ENCODE data around the gene DMD. TPM values are rescaled to one million over a fixed set of nuclear protein-coding genes. Genes with fewer than 3 reads are reported as not detected.

Gene DMD
- total RNA-seq, 2 experiments from 2014 or later = 0.14 to 0.37 TPM

DNA sequence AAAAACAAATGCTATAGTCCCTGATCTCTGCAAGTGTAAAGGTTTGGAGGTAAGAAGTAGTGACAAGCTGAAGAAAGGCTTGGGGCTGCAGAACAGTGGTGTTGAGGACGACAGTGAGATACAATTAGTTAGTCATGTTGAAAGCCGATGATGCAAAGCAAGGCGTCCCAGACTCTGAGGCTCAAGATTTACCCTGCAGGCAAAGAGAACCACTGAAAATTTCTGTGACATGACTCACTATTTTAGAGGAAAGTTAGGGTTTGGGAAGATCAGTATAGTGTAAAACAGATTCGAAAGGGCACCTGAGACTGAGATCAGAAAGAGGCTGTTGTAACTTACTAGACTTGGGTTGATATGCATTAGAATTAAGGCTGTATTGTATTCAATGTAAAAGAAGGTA lies 1858.3 kb downstream of the DMD start:
- DNase-seq = no peak
- Mint-ChIP-seq H3K27ac (no peak overlapping the region), H3K4me3 (no peak overlapping the region), H3K36me3 (ENCODE audit: low read depth) (no peaks in the 10 kb centered on the region), H3K4me1 (ENCODE audit: low read depth) (no peaks in the 10 kb centered on the region), H3K27me3 (ENCODE audit: low read depth) (peaks cover 2% of the 10 kb centered on the region), H3K9me3 (no peaks in the 10 kb centered on the region)
- intact Hi-C loops (cut with micrococcal nuclease) = no loop called here
- CTCF ChIA-PET = no interaction called here

DNA sequence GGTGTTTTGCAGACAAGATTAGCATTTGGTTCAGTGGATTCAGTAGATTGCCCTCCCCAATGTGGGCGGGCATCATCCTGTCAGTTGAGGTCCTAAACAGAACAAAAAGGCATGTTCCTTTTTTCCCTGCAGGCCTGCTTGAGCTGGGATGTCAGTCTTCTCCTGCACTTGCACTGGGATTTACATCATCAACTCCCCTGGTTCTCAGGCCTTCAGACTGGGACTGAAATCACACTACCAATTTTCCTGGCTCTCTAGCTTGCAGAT lies 1860.6 kb downstream of the DMD start:
- CTCF ChIA-PET = no interaction called here
- H3K27me3 Mint-ChIP-seq (ENCODE audit: low read depth) = no peaks in the 10 kb centered on the region

DNA sequence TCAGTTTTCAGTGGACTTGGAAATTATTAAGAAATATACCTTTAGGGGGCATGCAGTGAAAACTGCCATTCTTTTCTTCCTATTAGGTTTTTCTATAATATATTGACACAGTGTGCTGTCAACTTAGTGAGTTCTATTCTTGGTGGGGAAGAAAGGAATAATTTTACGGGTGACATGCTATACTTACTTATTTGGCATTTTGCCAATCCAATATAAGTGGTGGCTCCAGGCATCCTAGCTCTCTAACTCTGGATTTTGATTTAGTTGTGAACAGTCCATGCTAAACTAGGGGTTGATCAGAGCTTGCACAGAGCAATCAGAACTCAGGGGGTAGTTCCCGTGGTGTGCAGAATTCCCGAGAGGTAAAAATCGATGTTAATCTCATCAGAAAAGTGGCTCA lies 1861.8 kb downstream of the DMD start:
- CTCF ChIA-PET = no interaction called here
- DNase-seq = no peak
- intact Hi-C loops (cut with micrococcal nuclease) = no loop called here
- Mint-ChIP-seq H3K36me3 (ENCODE audit: low read depth) (no peaks in the 10 kb centered on the region), H3K9me3 (no peaks in the 10 kb centered on the region), H3K4me3 (no peak overlapping the region), H3K4me1 (ENCODE audit: low read depth) (no peaks in the 10 kb centered on the region), H3K27me3 (ENCODE audit: low read depth) (no peaks in the 10 kb centered on the region), H3K27ac (no peak overlapping the region)

More for the DNA sequence above, 1860.6 kb downstream of the DMD start:
- intact Hi-C loops (cut with micrococcal nuclease) = no loop called here
- H3K27ac Mint-ChIP-seq = no peak overlapping the region
- H3K36me3 Mint-ChIP-seq (ENCODE audit: low read depth) = no peaks in the 10 kb centered on the region
- no peaks in the 10 kb centered on the region for H3K4me1 Mint-ChIP-seq (ENCODE audit: low read depth)
- H3K9me3 Mint-ChIP-seq = no peaks in the 10 kb centered on the region
- DNase-seq = no peak
- H3K4me3 Mint-ChIP-seq = no peak overlapping the region

GRCh38 chrX:31340587-31340986 lies 1870.8 kb downstream of the DMD start:
- no peak overlapping the region for H3K4me3 Mint-ChIP-seq
- intact Hi-C loops (cut with micrococcal nuclease) = no loop called here
- no peaks in the 10 kb centered on the region for H3K4me1 Mint-ChIP-seq (ENCODE audit: low read depth)
- CTCF ChIA-PET = no interaction called here
- DNase-seq = no peak
- H3K36me3 Mint-ChIP-seq (ENCODE audit: low read depth) = no peaks in the 10 kb centered on the region
- no peaks in the 10 kb centered on the region for H3K9me3 Mint-ChIP-seq
- no peak overlapping the region for H3K27ac Mint-ChIP-seq
- no peaks in the 10 kb centered on the region for H3K27me3 Mint-ChIP-seq (ENCODE audit: low read depth)

- no peaks in the 10 kb centered on the region for H3K9me3 Mint-ChIP-seq
- DNase-seq = no peak
- intact Hi-C loops (cut with micrococcal nuclease) = no loop called here
- H3K36me3 Mint-ChIP-seq (ENCODE audit: low read depth) = no peaks in the 10 kb centered on the region
- no peak overlapping the region for H3K4me3 Mint-ChIP-seq
- no peaks in the 10 kb centered on the region for H3K4me1 Mint-ChIP-seq (ENCODE audit: low read depth)
- H3K27me3 Mint-ChIP-seq (ENCODE audit: low read depth) = no peaks in the 10 kb centered on the region
- H3K27ac Mint-ChIP-seq = no peak overlapping the region
- CTCF ChIA-PET = interaction anchor here (0.6 kb wide), 1 partner anchor 83 kb away, joined by 3 read pairs; no protein-coding TSS in a partner anchor
Observed at GRCh38 chrX:31338991-31339350, 1872.4 kb downstream of the DMD start.

- H3K27ac Mint-ChIP-seq = no peak overlapping the region
- H3K4me3 Mint-ChIP-seq = no peak overlapping the region
- no peaks in the 10 kb centered on the region for H3K9me3 Mint-ChIP-seq
- H3K27me3 Mint-ChIP-seq (ENCODE audit: low read depth) = no peaks in the 10 kb centered on the region
- DNase-seq = no peak
- CTCF ChIA-PET = no interaction called here
- no peaks in the 10 kb centered on the region for H3K4me1 Mint-ChIP-seq (ENCODE audit: low read depth)
- no peaks in the 10 kb centered on the region for H3K36me3 Mint-ChIP-seq (ENCODE audit: low read depth)
- intact Hi-C loops (cut with micrococcal nuclease) = no loop called here
Observed at GRCh38 chrX:31337332-31337731, 1874.0 kb downstream of the DMD start.

DNA sequence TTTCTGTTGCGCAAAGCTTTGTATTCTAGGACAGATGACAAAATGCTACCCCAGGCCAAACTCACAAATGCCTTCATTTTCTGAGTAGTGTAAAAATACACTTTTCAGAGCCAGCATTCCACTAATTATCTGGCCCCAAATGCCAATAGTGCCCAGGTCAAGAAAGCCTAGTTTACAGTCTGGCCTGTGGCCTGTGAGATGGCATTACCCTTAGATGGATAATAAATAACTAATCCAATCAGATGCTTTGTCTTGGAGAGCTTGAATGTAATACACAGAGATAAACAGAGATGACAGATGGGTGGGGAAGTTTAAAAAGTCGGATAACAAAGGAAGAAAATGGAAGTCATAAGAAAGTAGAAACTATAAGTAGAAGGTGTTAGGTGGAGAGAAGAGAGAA lies 1874.9 kb downstream of the DMD start:
- H3K9me3 Mint-ChIP-seq = no peaks in the 10 kb centered on the region
- CTCF ChIA-PET = no interaction called here
- no peaks in the 10 kb centered on the region for H3K27me3 Mint-ChIP-seq (ENCODE audit: low read depth)

GRCh38 chrX:31334997-31335396 lies 1876.4 kb downstream of the DMD start:
- Mint-ChIP-seq H3K27me3 (ENCODE audit: low read depth) (no peaks in the 10 kb centered on the region), H3K27ac (no peak overlapping the region), H3K36me3 (ENCODE audit: low read depth) (no peaks in the 10 kb centered on the region), H3K4me1 (ENCODE audit: low read depth) (no peaks in the 10 kb centered on the region), H3K4me3 (no peak overlapping the region), H3K9me3 (no peaks in the 10 kb centered on the region)
- CTCF ChIA-PET = no interaction called here
- intact Hi-C loops (cut with micrococcal nuclease) = no loop called here
- no peak for DNase-seq

More for the DNA sequence above, 1874.9 kb downstream of the DMD start:
- DNase-seq = no peak
- intact Hi-C loops (cut with micrococcal nuclease) = no loop called here
- no peak overlapping the region for H3K27ac Mint-ChIP-seq
- no peaks in the 10 kb centered on the region for H3K36me3 Mint-ChIP-seq (ENCODE audit: low read depth)
- H3K4me3 Mint-ChIP-seq = no peak overlapping the region
- H3K4me1 Mint-ChIP-seq (ENCODE audit: low read depth) = no peaks in the 10 kb centered on the region

DNA sequence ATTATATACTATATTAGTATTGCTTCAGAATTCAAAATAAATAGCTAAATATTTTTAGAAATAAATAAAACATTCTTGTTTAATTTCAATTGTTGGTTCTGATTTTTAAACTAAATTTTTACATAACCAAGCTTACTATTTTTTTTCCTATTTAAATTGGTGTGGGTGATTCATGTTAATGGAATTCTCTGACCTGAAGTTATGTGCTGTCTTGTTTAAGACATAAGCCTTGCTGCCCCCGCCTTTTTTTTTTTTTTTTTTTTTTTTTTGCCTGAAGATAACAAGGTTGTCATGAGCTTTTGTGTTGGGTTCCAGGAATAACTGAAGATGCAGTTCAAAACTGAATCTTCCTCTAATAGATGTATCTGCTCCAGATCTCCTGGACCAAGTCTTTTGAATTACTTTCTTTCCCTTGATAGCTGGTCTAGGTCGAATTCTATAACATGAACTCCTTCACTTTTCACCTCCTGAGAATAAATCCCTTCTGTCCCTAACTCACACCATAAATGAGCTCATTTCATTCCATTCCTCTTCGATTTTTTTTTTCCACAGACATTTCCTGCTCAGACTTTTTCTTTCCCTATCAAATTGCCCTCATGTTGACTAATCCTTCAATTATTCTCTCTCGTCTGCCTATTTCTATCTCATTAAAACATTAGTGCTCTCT lies 1878.1 kb downstream of the DMD start:
- no peak overlapping the region for H3K4me3 Mint-ChIP-seq

DNA sequence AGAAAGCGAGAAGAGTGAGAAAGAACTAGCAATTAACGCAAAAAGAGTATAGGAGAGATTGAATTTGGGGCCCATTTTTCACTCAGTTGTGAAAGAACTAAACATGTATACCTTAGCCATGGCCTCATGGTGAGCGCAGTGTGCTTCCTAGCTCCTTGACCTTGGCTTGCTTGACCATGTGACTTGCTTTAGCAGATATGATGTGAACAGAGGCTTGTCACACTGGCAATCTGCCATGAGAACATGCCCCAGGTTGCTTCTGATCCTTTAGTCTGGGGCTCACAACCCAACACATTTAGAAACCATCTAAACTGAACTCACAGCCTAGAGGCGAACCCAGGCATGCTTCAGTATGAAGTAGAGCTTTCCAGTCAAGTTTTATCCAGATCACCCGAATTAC lies 1879.4 kb downstream of the DMD start:
- CTCF ChIA-PET = no interaction called here
- intact Hi-C loops (cut with micrococcal nuclease) = no loop called here

More for the DNA sequence above, 1878.1 kb downstream of the DMD start:
- H3K27me3 Mint-ChIP-seq (ENCODE audit: low read depth) = no peaks in the 10 kb centered on the region
- no peaks in the 10 kb centered on the region for H3K4me1 Mint-ChIP-seq (ENCODE audit: low read depth)
- H3K27ac Mint-ChIP-seq = no peak overlapping the region
- no peak for DNase-seq
- no peaks in the 10 kb centered on the region for H3K9me3 Mint-ChIP-seq
- intact Hi-C loops (cut with micrococcal nuclease) = no loop called here
- H3K36me3 Mint-ChIP-seq (ENCODE audit: low read depth) = no peaks in the 10 kb centered on the region
- CTCF ChIA-PET = interaction anchor here (0.6 to 0.8 kb wide), 2 partner anchors 10 to 543 kb away, joined by 3 to 4 read pairs; no protein-coding TSS in a partner anchor

GRCh38 chrX:31331015-31331414 lies 1880.3 kb downstream of the DMD start:
- intact Hi-C loops (cut with micrococcal nuclease) = no loop called here
- CTCF ChIA-PET = interaction anchor here (0.6 kb wide), 1 partner anchor 28 kb away, joined by 3 read pairs; no protein-coding TSS in a partner anchor

More for the DNA sequence above, 1879.4 kb downstream of the DMD start:
- DNase-seq = no peak
- no peaks in the 10 kb centered on the region for H3K27me3 Mint-ChIP-seq (ENCODE audit: low read depth)
- no peak overlapping the region for H3K4me3 Mint-ChIP-seq
- H3K36me3 Mint-ChIP-seq (ENCODE audit: low read depth) = no peaks in the 10 kb centered on the region
- no peaks in the 10 kb centered on the region for H3K4me1 Mint-ChIP-seq (ENCODE audit: low read depth)
- H3K27ac Mint-ChIP-seq = no peak overlapping the region
- H3K9me3 Mint-ChIP-seq = no peaks in the 10 kb centered on the region

DNA sequence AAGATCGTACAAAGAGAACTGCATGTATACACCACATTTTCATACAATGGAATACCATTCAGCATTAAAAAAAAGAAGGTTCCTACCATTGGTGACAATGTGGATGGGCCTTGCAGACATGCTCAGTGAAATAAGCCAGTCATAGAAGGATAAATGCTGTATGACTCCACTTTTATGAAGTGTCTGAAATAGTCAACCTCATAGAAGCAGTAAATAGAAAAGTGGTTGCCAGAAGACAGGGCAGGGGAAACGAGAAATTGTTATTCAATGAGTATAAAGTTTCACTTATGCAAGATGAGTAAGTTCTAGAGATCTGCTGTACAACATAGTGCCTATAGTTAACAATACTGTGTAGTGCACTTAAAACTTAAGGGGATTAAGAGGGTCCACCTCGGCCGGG lies 1882.1 kb downstream of the DMD start:
- DNase-seq = no peak
- Mint-ChIP-seq H3K9me3 (no peaks in the 10 kb centered on the region), H3K27ac (no peak overlapping the region), H3K36me3 (ENCODE audit: low read depth) (no peaks in the 10 kb centered on the region), H3K4me3 (no peak overlapping the region), H3K4me1 (ENCODE audit: low read depth) (no peaks in the 10 kb centered on the region), H3K27me3 (ENCODE audit: low read depth) (no peaks in the 10 kb centered on the region)
- intact Hi-C loops (cut with micrococcal nuclease) = no loop called here
- CTCF ChIA-PET = no interaction called here

More at GRCh38 chrX:31331015-31331414, 1880.3 kb downstream of the DMD start:
- no peak overlapping the region for H3K4me3 Mint-ChIP-seq
- H3K27me3 Mint-ChIP-seq (ENCODE audit: low read depth) = no peaks in the 10 kb centered on the region
- no peaks in the 10 kb centered on the region for H3K4me1 Mint-ChIP-seq (ENCODE audit: low read depth)
- no peak for DNase-seq
- H3K36me3 Mint-ChIP-seq (ENCODE audit: low read depth) = no peaks in the 10 kb centered on the region
- H3K9me3 Mint-ChIP-seq = no peaks in the 10 kb centered on the region
- no peak overlapping the region for H3K27ac Mint-ChIP-seq

GRCh38 chrX:31323658-31324057 lies 1887.7 kb downstream of the DMD start:
- intact Hi-C loops (cut with micrococcal nuclease) = no loop called here

More at GRCh38 chrX:31323658-31324057, 1887.7 kb downstream of the DMD start:
- H3K4me3 Mint-ChIP-seq = no peak overlapping the region
- no peaks in the 10 kb centered on the region for H3K27me3 Mint-ChIP-seq (ENCODE audit: low read depth)
- no peak for DNase-seq
- CTCF ChIA-PET = interaction anchor here (0.6 kb wide), 1 partner anchor 10 kb away, joined by 4 read pairs; no protein-coding TSS in a partner anchor
- H3K27ac Mint-ChIP-seq = no peak overlapping the region
- no peaks in the 10 kb centered on the region for H3K4me1 Mint-ChIP-seq (ENCODE audit: low read depth)
- H3K36me3 Mint-ChIP-seq (ENCODE audit: low read depth) = no peaks in the 10 kb centered on the region
- H3K9me3 Mint-ChIP-seq = no peaks in the 10 kb centered on the region
